Measurements from ENCODE around the gene CLPX. TPM values are rescaled to one million over a fixed set of nuclear protein-coding genes. Genes with fewer than 3 reads are reported as not detected.
A peak's percentile ranks its signal among the peaks of the same experiment; 100 is the strongest.

Gene CLPX
- total RNA-seq (2014; rRNA removed) (19.3 and 22.5 TPM in 2 replicates), Bru-seq, nascent RNA (percentile 72 among the genes with signal in this experiment), BruChase-seq, experiment 1, labeled RNA remaining after a 6-hour chase (percentile 72 among the genes with signal in this experiment), BruChase-seq, experiment 2, labeled RNA remaining after a 2-hour chase (percentile 73 among the genes with signal in this experiment)
- long read RNA-seq, full-length matches to known transcripts = 39 of 55 reads
- long read RNA-seq, partial matches to known transcripts = 3 of 55 reads
- long read RNA-seq, other reads (novel, unspliced or antisense) = 13 of 55 reads

- peak within 1 kb of the TSS; percentile 88 for H3K9ac ChIP-seq (ENCODE audit: low read length)
- peak within 1 kb of the TSS; percentile 87 for H3K4me2 ChIP-seq (ENCODE audit: low read length)
- H3K4me3 ChIP-seq (ENCODE audit: low read length) = peak within 1 kb of the TSS; percentile 85
- BruUV-seq (replicated peaks) = TSS peak; percentile 50
- ChIA-PET POLR2A (ENCODE audit: unreplicated experiment) (interaction anchor here (0.6 to 1.0 kb wide), 5 partner anchors 8 to 197 kb away, joined by 4 to 17 read pairs (median 9); partner anchors contain the start of genes PARP16 and RNU5B-1), CTCF (interaction anchor here (0.5 to 0.9 kb wide), 4 partner anchors 67 to 150 kb away, joined by 3 to 7 read pairs (median 6); no protein-coding TSS in a partner anchor)
- H3K9me2 ChIP-seq (replicated peaks; ENCODE audit: low read length) = no peaks in the 10 kb centered on the region
- intact Hi-C loops (cut with micrococcal nuclease) = loop anchor here (1.0 to 2.0 kb wide), 2 partner anchors 111 to 120 kb away; partner anchors contain the start of genes RNU5A-1 and RNU5B-1
- TF ChIP-seq CTCF (conservative IDR thresholded peaks at IDR 0.05; ENCODE audit: low read depth, low read length) = no peak
- no peak for TF ChIP-seq EZH2phosphoT487 (IDR thresholded peaks at IDR 0.05; ENCODE audit: borderline replicate concordance, low read length)
- TF ChIP-seq EZH2 (IDR thresholded peaks at IDR 0.05; ENCODE audit: low read length, unreplicated experiment) = no peak
- H3K27ac ChIP-seq (ENCODE audit: low read length) = peak within 1 kb of the TSS; percentile 41
- H3K79me2 ChIP-seq (ENCODE audit: low read length) = peaks cover 49% of the 10 kb centered on the region
- no peaks in the 10 kb centered on the region for H3K9me3 ChIP-seq (ENCODE audit: low read length)
- H3K36me3 ChIP-seq (ENCODE audit: low read depth, low read length) = no peaks in the 10 kb centered on the region
- no peaks in the 10 kb centered on the region for H4K20me1 ChIP-seq (ENCODE audit: low read length)
- no peaks in the 10 kb centered on the region for H3F3A ChIP-seq (ENCODE audit: low read length, unreplicated experiment)
- no peaks in the 10 kb centered on the region for H3K27me3 ChIP-seq (ENCODE audit: low read length)
- peak; percentile 79 for ATAC-seq
- peak; percentile 80 for DNase-seq
- peaks cover 10% of the 10 kb centered on the region for H3K4me1 ChIP-seq (ENCODE audit: insufficient read depth, low read length)
- H2AFZ ChIP-seq (ENCODE audit: low read length) = peak within 1 kb of the TSS; percentile 98
Measured at GRCh38 chr15:65184868-65185717, at the start of gene CLPX. TSS of gene CLPX (minus strand) at chr15:65185342. CDS start at chr15:65185153, 189 bp downstream.

GRCh38 chr15:65233696-65234095, 48.6 kb upstream of the CLPX start:
- Histone ChIP-seq H3K4me3 (ENCODE audit: low read length) (no peak overlapping the region), H3K36me3 (ENCODE audit: low read depth, low read length) (no peaks in the 10 kb centered on the region), H3K4me2 (ENCODE audit: low read length) (no peak overlapping the region), H3K27ac (ENCODE audit: low read length) (no peak overlapping the region), H3K9me2 (replicated peaks; ENCODE audit: low read length) (no peaks in the 10 kb centered on the region), H3K79me2 (ENCODE audit: low read length) (no peaks in the 10 kb centered on the region), H2AFZ (ENCODE audit: low read length) (no peak overlapping the region), H3K4me1 (ENCODE audit: insufficient read depth, low read length) (no peaks in the 10 kb centered on the region), H4K20me1 (ENCODE audit: low read length) (no peaks in the 10 kb centered on the region), H3F3A (ENCODE audit: low read length, unreplicated experiment) (no peaks in the 10 kb centered on the region), H3K9me3 (ENCODE audit: low read length) (no peaks in the 10 kb centered on the region), H3K9ac (ENCODE audit: low read length) (no peak overlapping the region), H3K27me3 (ENCODE audit: low read length) (no peaks in the 10 kb centered on the region)
- TF ChIP-seq EZH2 (IDR thresholded peaks at IDR 0.05; ENCODE audit: low read length, unreplicated experiment) (no peak), CTCF (conservative IDR thresholded peaks at IDR 0.05; ENCODE audit: low read depth, low read length) (no peak), EZH2phosphoT487 (IDR thresholded peaks at IDR 0.05; ENCODE audit: borderline replicate concordance, low read length) (no peak)
- no TSS peak for BruUV-seq (replicated peaks)
- CTCF ChIA-PET = no interaction called here
- ATAC-seq (no peak), DNase-seq (no peak)
- intact Hi-C loops (cut with micrococcal nuclease) = no loop called here
- POLR2A ChIA-PET (ENCODE audit: unreplicated experiment) = no interaction called here

Data from PC-3 (cell line).